Measurements from ENCODE around the gene EPHA4.

Gene EPHA4

DNA sequence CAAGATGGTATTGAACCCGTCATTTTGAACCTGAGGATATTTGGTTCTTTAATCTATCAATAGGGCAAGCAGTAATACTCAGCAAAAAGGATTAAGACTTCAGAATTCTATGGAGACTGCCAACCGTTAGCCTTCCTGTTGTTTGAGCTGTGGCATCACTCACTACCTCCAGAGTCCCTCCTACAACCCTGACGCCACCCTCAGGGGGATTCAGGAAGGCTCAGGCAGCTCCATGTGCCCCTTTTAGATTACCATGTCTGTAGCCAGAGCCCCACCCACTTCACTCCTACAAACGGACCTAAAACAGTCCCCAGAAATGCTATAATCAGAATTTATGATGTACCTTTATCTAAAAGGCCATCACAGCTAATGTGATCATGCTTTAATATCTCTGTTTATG, 172.9 kb downstream of the EPHA4 start:
- Histone ChIP-seq H4K20me1 (ENCODE audit: insufficient read depth, low read length) (no peaks in the 10 kb centered on the region), H3K36me3 (ENCODE audit: insufficient read depth, low read length) (no peaks in the 10 kb centered on the region), H3K4me1 (ENCODE audit: insufficient read depth, low read length) (no peaks in the 10 kb centered on the region), H3K4me2 (ENCODE audit: insufficient read depth, low read length) (no peak overlapping the region), H3K27ac (ENCODE audit: low read length) (no peak overlapping the region), H3K9me3 (ENCODE audit: insufficient read depth, low read length, severe bottlenecking) (no peaks in the 10 kb centered on the region), H2AFZ (ENCODE audit: low read depth, low read length) (no peak overlapping the region), H3K79me2 (ENCODE audit: insufficient read depth, low read length) (no peaks in the 10 kb centered on the region), H3K9ac (ENCODE audit: low read depth, low read length) (no peak overlapping the region), H3K4me3 (ENCODE audit: low read depth in 1 of 2, low read length in 2 of 2) (no peak overlapping the region), H3K27me3 (ENCODE audit: insufficient read depth, low read length, poor library complexity) (no peaks in the 10 kb centered on the region)
- TF ChIP-seq EZH2 (IDR thresholded peaks at IDR 0.05; ENCODE audit: borderline replicate concordance, low read depth, low read length, severe bottlenecking): no peak
- TF ChIP-seq, protein P1, sequence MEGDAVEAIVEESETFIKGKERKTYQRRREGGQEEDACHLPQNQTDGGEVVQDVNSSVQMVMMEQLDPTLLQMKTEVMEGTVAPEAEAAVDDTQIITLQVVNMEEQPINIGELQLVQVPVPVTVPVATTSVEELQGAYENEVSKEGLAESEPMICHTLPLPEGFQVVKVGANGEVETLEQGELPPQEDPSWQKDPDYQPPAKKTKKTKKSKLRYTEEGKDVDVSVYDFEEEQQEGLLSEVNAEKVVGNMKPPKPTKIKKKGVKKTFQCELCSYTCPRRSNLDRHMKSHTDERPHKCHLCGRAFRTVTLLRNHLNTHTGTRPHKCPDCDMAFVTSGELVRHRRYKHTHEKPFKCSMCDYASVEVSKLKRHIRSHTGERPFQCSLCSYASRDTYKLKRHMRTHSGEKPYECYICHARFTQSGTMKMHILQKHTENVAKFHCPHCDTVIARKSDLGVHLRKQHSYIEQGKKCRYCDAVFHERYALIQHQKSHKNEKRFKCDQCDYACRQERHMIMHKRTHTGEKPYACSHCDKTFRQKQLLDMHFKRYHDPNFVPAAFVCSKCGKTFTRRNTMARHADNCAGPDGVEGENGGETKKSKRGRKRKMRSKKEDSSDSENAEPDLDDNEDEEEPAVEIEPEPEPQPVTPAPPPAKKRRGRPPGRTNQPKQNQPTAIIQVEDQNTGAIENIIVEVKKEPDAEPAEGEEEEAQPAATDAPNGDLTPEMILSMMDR (IDR thresholded peaks at IDR 0.05; ENCODE audit: borderline replicate concordance, extremely low read depth, low read length, poor library complexity, severe bottlenecking): no peak
- ATAC-seq (ENCODE audit: insufficient read depth, low read depth) (no peak), DNase-seq (no peak)

DNA sequence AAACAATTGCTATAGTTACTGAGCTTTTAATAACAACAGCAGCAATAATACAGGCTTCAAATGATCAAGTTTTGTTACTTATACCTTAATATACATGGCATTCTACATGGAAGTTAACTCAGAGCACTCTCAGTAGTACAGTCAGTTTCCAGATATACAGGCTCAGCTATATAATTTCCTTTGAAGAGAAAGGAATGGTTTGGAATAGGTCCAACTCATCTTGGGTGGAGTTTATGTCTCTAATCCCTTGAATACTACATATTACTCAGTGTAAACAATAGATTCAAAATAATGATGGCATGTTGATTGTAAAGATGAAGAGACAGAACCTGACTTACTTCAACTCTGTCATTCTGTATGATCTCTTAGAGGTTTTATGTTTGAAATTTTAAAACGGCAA, 174.9 kb downstream of the EPHA4 start:
- Histone ChIP-seq H3K27me3 (ENCODE audit: insufficient read depth, low read length, poor library complexity) (no peaks in the 10 kb centered on the region), H3K36me3 (ENCODE audit: insufficient read depth, low read length) (no peaks in the 10 kb centered on the region), H3K9me3 (ENCODE audit: insufficient read depth, low read length, severe bottlenecking) (no peaks in the 10 kb centered on the region), H3K9ac (ENCODE audit: low read depth, low read length) (no peak overlapping the region), H2AFZ (ENCODE audit: low read depth, low read length) (no peak overlapping the region), H3K4me2 (ENCODE audit: insufficient read depth, low read length) (no peak overlapping the region), H3K4me3 (ENCODE audit: low read depth in 1 of 2, low read length in 2 of 2) (no peak overlapping the region), H3K4me1 (ENCODE audit: insufficient read depth, low read length) (no peaks in the 10 kb centered on the region), H3K27ac (ENCODE audit: low read length) (no peak overlapping the region), H3K79me2 (ENCODE audit: insufficient read depth, low read length) (no peaks in the 10 kb centered on the region), H4K20me1 (ENCODE audit: insufficient read depth, low read length) (no peaks in the 10 kb centered on the region)
- ATAC-seq (ENCODE audit: insufficient read depth, low read depth): no peak
- DNase-seq: no peak
- TF ChIP-seq, protein P1 (IDR thresholded peaks at IDR 0.05; ENCODE audit: borderline replicate concordance, extremely low read depth, low read length, poor library complexity, severe bottlenecking): no peak
- no peak for TF ChIP-seq EZH2 (IDR thresholded peaks at IDR 0.05; ENCODE audit: borderline replicate concordance, low read depth, low read length, severe bottlenecking)

DNA sequence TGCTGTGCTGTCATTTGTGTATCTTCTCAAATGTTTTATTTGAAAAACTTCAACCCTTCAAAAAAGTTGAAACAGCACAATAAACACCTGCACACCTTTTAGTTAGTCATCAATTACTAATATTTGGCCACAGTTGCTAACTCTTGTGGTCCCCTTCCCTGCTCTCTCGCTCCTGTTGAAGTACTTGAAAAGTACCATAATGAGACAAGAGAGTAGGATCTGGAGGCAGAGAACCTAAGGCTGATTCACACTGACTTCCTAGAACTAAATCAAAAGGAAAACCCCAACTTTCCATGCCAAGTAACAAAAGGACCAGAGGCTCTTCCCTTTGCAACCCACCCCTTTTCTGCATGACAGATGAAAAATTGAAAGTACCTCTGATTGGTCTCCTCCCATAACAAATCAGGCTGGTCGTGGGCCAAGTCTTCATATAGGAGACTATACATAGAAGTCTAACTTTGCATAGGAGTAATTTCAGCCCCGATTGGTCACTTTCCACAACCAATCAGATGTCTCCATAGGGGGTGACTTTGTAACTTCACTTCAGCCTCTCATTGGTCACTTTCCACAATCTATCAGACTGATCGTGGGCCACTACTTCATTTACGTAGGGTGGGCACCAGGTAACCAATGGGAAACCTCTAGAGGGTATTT, 179.7 kb downstream of the EPHA4 start:
- H3K4me3 ChIP-seq (ENCODE audit: low read depth in 1 of 2, low read length in 2 of 2): no peak overlapping the region
- H3K36me3 ChIP-seq (ENCODE audit: insufficient read depth, low read length): no peaks in the 10 kb centered on the region
- H3K4me1 ChIP-seq (ENCODE audit: insufficient read depth, low read length): no peaks in the 10 kb centered on the region
- no peaks in the 10 kb centered on the region for H4K20me1 ChIP-seq (ENCODE audit: insufficient read depth, low read length)
- H3K4me2 ChIP-seq (ENCODE audit: insufficient read depth, low read length): no peak overlapping the region
- no peak overlapping the region for H2AFZ ChIP-seq (ENCODE audit: low read depth, low read length)
- H3K9ac ChIP-seq (ENCODE audit: low read depth, low read length): no peak overlapping the region
- DNase-seq: no peak
- no peaks in the 10 kb centered on the region for H3K27me3 ChIP-seq (ENCODE audit: insufficient read depth, low read length, poor library complexity)
- no peaks in the 10 kb centered on the region for H3K79me2 ChIP-seq (ENCODE audit: insufficient read depth, low read length)
- no peaks in the 10 kb centered on the region for H3K9me3 ChIP-seq (ENCODE audit: insufficient read depth, low read length, severe bottlenecking)
- no peak overlapping the region for H3K27ac ChIP-seq (ENCODE audit: low read length)
- no peak for ATAC-seq (ENCODE audit: insufficient read depth, low read depth)
- no peak for TF ChIP-seq EZH2 (IDR thresholded peaks at IDR 0.05; ENCODE audit: borderline replicate concordance, low read depth, low read length, severe bottlenecking)
- TF ChIP-seq, protein P1 (IDR thresholded peaks at IDR 0.05; ENCODE audit: borderline replicate concordance, extremely low read depth, low read length, poor library complexity, severe bottlenecking): no peak
